ENCODE data around the gene CPNE2.

CPNE2 gene

DNA sequence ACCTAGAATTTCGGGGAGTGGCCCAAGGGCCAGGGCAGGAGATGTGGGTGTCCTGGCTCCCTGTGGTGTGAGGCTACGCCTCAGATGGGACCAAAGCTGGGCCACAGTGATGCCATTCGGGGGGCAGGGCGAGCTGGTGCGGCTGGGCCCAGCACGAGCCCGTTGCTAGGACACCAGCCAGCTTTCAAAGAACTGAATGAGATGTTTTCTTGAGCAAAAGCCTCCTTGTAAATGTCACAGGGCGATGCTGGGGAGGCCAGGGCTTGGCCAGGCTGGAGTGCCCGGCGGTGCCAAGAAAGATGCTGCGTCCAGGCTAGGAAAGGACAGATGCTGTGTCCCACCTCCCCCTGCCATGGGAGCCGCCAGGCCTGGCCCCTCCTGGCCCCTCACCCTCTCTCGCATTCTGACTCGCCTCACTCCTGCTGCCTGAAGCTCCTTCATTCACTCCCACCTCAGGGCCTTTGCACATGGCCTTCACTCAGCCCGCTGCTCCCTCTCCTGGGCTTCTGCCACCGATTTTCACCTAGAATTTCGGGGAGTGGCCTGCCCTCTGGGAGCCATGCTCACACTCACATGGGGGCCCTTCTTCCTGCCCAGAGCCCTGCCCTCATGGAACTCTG, 39.1 kb downstream of the CPNE2 start:
- H3K27ac ChIP-seq (ENCODE audit: low read length): no peak overlapping the region
- peaks cover 4% of the 10 kb centered on the region for H3K4me1 ChIP-seq (ENCODE audit: control insufficient read depth, low read depth, low read length)
- no peaks in the 10 kb centered on the region for H3K9me3 ChIP-seq (ENCODE audit: control insufficient read depth, low read depth, low read length)
- H3K4me3 ChIP-seq (ENCODE audit: low read length): no peak overlapping the region
- no peaks in the 10 kb centered on the region for H3K27me3 ChIP-seq (ENCODE audit: control insufficient read depth, insufficient read depth, low read length)
- H3K36me3 ChIP-seq (ENCODE audit: control insufficient read depth, low read depth, low read length): no peaks in the 10 kb centered on the region
- no peak overlapping the region for H3K9ac ChIP-seq (ENCODE audit: low read length)

DNA sequence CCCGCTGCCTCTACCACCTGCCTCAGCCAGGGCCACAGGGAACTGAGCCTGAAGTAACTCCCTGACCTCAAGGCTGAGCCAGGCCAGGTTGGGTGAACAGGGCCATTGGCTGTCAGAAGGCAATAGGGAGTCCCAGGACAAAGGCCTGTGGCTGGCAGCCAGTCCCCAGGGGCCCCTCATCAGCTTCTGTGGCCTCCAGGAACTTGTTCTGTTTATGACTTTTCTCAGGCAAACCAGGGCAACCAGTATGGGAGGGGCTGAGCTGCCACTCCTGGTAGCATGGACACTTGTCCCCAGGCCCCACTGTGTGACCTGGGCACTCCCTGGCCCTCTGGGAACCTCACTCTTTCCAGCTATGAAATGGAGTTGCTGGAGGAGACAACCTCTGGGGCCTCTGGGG, 40.1 kb downstream of the CPNE2 start:
- Histone ChIP-seq H3K9me3 (ENCODE audit: control insufficient read depth, low read depth, low read length) (no peaks in the 10 kb centered on the region), H3K4me1 (ENCODE audit: control insufficient read depth, low read depth, low read length) (peaks cover 4% of the 10 kb centered on the region), H3K27ac (ENCODE audit: low read length) (no peak overlapping the region), H3K9ac (ENCODE audit: low read length) (no peak overlapping the region), H3K27me3 (ENCODE audit: control insufficient read depth, insufficient read depth, low read length) (no peaks in the 10 kb centered on the region), H3K4me3 (ENCODE audit: low read length) (no peak overlapping the region), H3K36me3 (ENCODE audit: control insufficient read depth, low read depth, low read length) (no peaks in the 10 kb centered on the region)

DNA sequence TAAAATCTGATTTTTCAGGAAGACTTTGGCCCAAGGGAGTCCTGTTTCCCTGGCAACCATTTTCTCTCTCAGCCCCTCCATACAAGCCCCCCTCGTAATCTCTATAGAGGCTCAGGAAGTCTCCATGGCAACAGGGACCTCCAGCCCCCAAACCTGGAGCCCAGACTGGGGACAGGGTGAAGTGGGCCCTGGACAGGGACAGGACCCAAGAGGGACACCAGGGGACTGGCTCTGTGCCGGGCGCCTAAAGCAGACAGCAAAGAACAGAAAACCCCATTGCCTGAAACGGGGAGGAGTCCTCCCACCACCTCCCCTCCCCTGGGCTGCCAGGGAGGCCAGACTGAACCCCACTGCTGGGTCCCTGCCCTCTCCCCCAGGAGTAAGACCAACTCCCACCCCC, 40.6 kb downstream of the CPNE2 start:
- Histone ChIP-seq H3K9me3 (ENCODE audit: control insufficient read depth, low read depth, low read length) (no peaks in the 10 kb centered on the region), H3K9ac (ENCODE audit: low read length) (no peak overlapping the region), H3K27me3 (ENCODE audit: control insufficient read depth, insufficient read depth, low read length) (no peaks in the 10 kb centered on the region), H3K4me1 (ENCODE audit: control insufficient read depth, low read depth, low read length) (peaks cover 4% of the 10 kb centered on the region), H3K36me3 (ENCODE audit: control insufficient read depth, low read depth, low read length) (no peaks in the 10 kb centered on the region), H3K27ac (ENCODE audit: low read length) (no peak overlapping the region), H3K4me3 (ENCODE audit: low read length) (no peak overlapping the region)

DNA sequence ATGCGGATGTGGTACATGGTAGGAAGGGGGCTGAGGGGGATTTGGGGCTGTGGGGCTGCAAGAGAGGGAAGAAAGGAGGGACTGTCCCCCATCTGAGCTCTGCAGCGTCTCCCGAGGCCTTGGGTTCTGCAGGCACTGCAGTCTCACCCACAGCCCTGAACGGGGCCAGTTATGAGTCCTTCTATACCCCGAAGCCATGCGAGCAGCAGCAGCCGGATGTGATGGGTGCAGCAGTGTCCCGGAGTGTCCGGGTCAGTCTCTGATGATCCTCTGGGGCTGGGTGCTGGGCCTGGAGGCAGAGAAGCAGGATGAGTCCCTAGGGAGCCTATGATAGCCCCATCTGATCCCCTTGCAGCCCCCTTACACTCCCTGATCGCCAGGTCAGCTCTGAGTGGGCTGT, 41.5 kb downstream of the CPNE2 start:
- H3K4me3 ChIP-seq (ENCODE audit: low read length): no peak overlapping the region
- no peak overlapping the region for H3K9ac ChIP-seq (ENCODE audit: low read length)
- H3K27me3 ChIP-seq (ENCODE audit: control insufficient read depth, insufficient read depth, low read length): no peaks in the 10 kb centered on the region
- no peaks in the 10 kb centered on the region for H3K36me3 ChIP-seq (ENCODE audit: control insufficient read depth, low read depth, low read length)
- H3K9me3 ChIP-seq (ENCODE audit: control insufficient read depth, low read depth, low read length): no peaks in the 10 kb centered on the region
- peaks cover 4% of the 10 kb centered on the region for H3K4me1 ChIP-seq (ENCODE audit: control insufficient read depth, low read depth, low read length)
- no peak overlapping the region for H3K27ac ChIP-seq (ENCODE audit: low read length)

DNA sequence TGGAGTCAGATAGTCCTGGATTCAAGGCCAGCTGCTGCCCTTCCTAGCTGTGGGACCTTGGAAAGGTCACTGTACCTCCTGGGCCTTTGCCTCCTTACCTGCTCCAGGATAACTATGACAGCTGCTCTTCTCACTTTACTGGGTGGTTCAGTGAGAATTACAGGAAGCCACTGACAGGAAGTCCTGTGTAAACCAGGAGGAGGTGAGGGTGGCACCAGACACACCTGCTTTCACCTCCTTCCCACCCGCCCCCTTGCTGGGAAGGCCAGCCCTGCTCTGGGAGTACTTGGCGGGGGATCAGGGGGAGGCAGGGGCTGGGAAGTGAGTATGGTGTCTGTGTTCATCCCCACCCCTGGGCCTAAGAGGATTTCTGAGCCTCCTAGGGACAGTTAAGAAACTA, 42.6 kb downstream of the CPNE2 start:
- Histone ChIP-seq H3K4me3 (ENCODE audit: low read length) (no peak overlapping the region), H3K9me3 (ENCODE audit: control insufficient read depth, low read depth, low read length) (no peaks in the 10 kb centered on the region), H3K27me3 (ENCODE audit: control insufficient read depth, insufficient read depth, low read length) (no peaks in the 10 kb centered on the region), H3K27ac (ENCODE audit: low read length) (no peak overlapping the region), H3K36me3 (ENCODE audit: control insufficient read depth, low read depth, low read length) (no peaks in the 10 kb centered on the region), H3K9ac (ENCODE audit: low read length) (no peak overlapping the region), H3K4me1 (ENCODE audit: control insufficient read depth, low read depth, low read length) (peaks cover 4% of the 10 kb centered on the region)

DNA sequence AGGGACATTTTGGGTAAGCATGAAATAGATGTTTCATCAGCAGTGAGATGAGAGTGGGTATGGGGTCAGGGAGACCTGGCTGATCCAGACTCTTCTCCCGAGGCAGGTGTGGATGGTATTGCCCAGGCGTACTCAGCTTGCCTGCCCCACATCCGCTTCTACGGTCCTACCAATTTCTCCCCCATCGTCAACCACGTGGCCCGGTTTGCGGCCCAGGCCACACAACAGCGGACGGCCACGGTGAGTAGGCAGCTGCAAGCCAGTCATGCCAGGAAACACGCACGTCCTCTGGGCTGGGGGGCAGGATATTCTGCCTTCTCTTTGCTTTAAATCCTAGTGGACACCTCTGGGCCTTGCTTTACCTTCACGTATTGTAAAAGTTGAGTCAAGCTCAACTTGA, 44.7 kb downstream of the CPNE2 start:
- no peak overlapping the region for H3K9ac ChIP-seq (ENCODE audit: low read length)
- H3K27ac ChIP-seq (ENCODE audit: low read length): no peak overlapping the region
- no peaks in the 10 kb centered on the region for H3K36me3 ChIP-seq (ENCODE audit: control insufficient read depth, low read depth, low read length)
- no peaks in the 10 kb centered on the region for H3K27me3 ChIP-seq (ENCODE audit: control insufficient read depth, insufficient read depth, low read length)
- H3K4me3 ChIP-seq (ENCODE audit: low read length): no peak overlapping the region
- H3K4me1 ChIP-seq (ENCODE audit: control insufficient read depth, low read depth, low read length): peaks cover 4% of the 10 kb centered on the region
- H3K9me3 ChIP-seq (ENCODE audit: control insufficient read depth, low read depth, low read length): no peaks in the 10 kb centered on the region

DNA sequence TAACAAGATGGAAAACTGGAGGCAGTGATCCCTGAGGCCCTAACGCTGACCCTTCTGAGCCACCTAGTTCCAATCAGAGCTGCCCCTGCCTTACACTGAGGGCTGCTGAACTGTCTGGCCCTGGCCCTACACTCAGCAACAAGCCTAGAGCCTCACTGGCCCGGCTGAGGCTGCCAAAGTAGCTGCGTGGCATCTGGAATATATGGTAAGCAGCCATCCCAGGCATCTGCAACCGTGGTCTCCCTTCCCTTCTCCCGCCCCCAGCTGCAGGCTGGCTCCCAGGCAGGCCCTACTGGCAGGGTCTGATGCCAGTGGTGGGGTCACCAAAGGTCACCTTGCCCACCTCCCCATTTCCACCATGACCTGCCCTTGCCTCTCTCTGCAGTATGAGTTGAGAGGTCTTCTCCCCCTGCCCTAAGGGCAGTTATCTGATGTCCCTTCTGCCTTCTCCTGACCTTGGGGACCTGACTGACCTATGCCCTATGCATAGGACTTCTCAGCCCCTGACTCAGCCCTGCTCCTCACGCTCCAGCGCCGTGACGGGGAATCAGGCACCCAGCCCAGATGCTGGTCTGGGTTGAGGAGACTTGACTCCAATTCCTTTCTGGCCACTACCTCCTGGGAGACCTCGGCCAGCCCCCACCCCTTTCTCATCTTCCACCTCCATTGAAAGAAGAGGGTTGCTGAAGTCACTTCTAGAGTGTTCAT, 45.3 kb downstream of the CPNE2 start:
- H3K27ac ChIP-seq (ENCODE audit: low read length): no peak overlapping the region
- no peak overlapping the region for H3K4me3 ChIP-seq (ENCODE audit: low read length)
- peaks cover 4% of the 10 kb centered on the region for H3K4me1 ChIP-seq (ENCODE audit: control insufficient read depth, low read depth, low read length)
- no peaks in the 10 kb centered on the region for H3K27me3 ChIP-seq (ENCODE audit: control insufficient read depth, insufficient read depth, low read length)
- H3K36me3 ChIP-seq (ENCODE audit: control insufficient read depth, low read depth, low read length): no peaks in the 10 kb centered on the region
- H3K9me3 ChIP-seq (ENCODE audit: control insufficient read depth, low read depth, low read length): no peaks in the 10 kb centered on the region
- H3K9ac ChIP-seq (ENCODE audit: low read length): no peak overlapping the region

DNA sequence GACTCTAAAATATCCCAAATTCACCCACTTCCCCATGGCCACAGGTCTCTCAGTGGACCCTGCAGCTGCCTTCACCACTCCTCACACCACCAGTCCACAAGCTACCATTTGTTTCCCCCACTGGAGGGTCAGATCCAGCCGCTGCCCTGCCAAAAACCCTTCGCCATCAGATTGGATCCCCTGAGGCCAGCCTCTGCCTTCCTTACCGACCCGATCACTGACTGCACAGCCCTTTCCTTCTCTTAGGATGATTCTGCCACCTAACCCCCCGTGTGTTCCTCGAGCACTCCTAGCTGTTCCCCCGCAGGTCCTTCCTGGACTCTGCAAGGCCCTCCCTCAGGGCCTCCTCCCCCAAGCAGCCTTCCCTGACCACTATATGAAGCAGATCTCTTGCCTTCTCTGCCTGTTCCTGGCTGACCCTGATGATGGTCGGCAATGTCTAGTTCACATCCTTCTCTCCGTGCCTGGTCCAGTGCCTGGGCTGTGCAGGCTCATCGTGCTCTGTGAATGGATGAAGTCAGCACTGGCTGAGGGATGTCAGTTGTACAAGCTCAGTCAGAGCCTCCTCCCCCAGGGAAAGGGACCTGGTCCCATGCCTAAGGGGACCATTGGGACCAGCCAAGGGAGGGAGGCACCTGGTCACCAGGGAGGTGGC, 46.0 kb downstream of the CPNE2 start:
- H3K27ac ChIP-seq (ENCODE audit: low read length): no peak overlapping the region

DNA sequence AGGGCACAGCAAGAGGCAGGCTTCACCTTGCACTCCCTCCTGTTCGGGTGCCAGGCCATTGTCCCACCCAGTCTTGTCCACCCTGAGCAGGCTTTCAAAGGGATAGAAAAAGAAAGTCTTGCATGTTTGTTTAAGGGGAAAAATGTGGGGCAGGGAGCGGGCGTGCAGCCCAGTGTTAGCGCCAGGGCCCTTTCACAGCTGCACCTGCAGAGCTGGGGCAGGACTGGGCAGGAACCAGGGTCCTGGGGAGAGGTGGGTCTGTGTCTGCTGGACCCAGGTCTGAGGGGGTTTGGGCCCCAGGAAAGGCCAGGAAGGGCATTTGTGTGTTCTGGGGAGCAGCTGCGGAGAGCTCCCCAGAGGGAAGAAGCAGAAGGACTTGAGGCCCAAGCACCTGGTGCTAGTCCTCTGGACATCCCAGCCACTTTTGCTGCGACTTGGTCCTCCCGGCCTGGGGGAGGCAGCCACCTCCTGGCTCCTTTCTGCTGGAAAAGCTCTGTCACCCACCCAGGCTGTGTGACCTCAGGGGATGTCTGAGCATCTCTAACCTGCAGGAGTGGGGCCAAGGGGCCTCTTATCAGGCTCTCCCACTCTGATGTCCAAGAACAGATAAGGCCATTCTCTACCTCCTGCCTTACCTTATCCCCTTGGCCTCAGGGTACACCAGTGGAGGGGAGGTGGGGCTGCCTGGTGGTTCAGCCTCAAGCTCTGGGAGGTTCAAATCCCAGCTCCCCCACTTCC, 48.7 kb downstream of the CPNE2 start:
- H3K36me3 ChIP-seq (ENCODE audit: control insufficient read depth, low read depth, low read length): no peaks in the 10 kb centered on the region
- no peaks in the 10 kb centered on the region for H3K27me3 ChIP-seq (ENCODE audit: control insufficient read depth, insufficient read depth, low read length)
- H3K4me3 ChIP-seq (ENCODE audit: low read length): no peak overlapping the region
- no peak overlapping the region for H3K27ac ChIP-seq (ENCODE audit: low read length)
- no peak overlapping the region for H3K9ac ChIP-seq (ENCODE audit: low read length)
- no peaks in the 10 kb centered on the region for H3K4me1 ChIP-seq (ENCODE audit: control insufficient read depth, low read depth, low read length)
- H3K9me3 ChIP-seq (ENCODE audit: control insufficient read depth, low read depth, low read length): no peaks in the 10 kb centered on the region

More for the DNA sequence above, 46.0 kb downstream of the CPNE2 start:
- Histone ChIP-seq H3K9ac (ENCODE audit: low read length) (no peak overlapping the region), H3K27me3 (ENCODE audit: control insufficient read depth, insufficient read depth, low read length) (no peaks in the 10 kb centered on the region), H3K9me3 (ENCODE audit: control insufficient read depth, low read depth, low read length) (no peaks in the 10 kb centered on the region), H3K4me3 (ENCODE audit: low read length) (no peak overlapping the region), H3K36me3 (ENCODE audit: control insufficient read depth, low read depth, low read length) (no peaks in the 10 kb centered on the region), H3K4me1 (ENCODE audit: control insufficient read depth, low read depth, low read length) (peaks cover 4% of the 10 kb centered on the region)

DNA sequence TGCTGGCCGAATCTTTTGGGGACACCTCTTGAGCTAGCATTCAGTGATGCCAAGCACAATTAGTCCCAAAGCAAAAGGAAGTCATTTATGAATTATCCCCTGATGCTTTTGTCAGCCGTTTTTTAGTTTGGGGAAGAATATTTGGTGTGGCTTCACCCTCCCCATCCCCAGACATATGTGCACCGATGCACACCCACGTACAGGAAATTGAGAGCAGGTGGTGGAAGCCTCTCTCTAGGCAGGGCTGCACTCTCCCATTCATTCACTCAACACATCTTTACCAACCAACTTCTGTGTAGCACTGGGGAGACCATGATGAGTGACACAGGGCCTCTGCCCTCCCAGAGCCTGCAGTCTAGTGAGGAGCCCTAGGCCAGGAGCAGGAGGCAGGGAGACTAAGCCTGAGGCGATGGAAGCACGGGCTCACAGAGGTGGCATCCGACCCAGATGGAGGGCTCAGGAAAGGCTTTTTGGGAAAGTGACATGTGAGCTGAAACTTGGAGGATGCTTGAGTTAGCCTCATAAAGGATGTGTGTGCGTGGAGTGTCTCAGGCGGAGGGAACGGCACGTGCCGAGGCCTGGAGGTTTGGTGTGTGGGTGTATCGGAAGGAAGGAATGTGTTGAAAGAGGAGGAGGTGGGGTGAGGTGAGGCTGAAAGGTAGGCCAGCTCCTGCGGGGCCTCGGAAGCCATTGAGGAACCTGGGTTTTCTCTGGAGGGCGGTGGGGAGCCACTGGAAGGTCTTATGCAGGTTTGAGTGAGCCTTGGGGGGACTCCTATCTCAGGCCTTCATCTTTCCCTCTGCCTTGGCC, 49.6 kb downstream of the CPNE2 start:
- Histone ChIP-seq H3K9me3 (ENCODE audit: control insufficient read depth, low read depth, low read length) (no peaks in the 10 kb centered on the region), H3K36me3 (ENCODE audit: control insufficient read depth, low read depth, low read length) (no peaks in the 10 kb centered on the region), H3K27me3 (ENCODE audit: control insufficient read depth, insufficient read depth, low read length) (no peaks in the 10 kb centered on the region), H3K4me1 (ENCODE audit: control insufficient read depth, low read depth, low read length) (peaks cover 3% of the 10 kb centered on the region), H3K9ac (ENCODE audit: low read length) (no peak overlapping the region), H3K27ac (ENCODE audit: low read length) (no peak overlapping the region), H3K4me3 (ENCODE audit: low read length) (no peak overlapping the region)

Measured in iPS-18a (cell line).